Erythroblast (primary cell): ENCODE results near the gene UBE2G2.

Experiments used
- GATA1 ChIP-seq: IDR thresholded peaks from 2 replicates; pipeline ENCODE4 v1.6.1; 2011; ENCODE audit warnings: low read depth, mild to moderate bottlenecking, control low read depth, low read length, moderate library complexity
- POLR2A ChIP-seq: IDR thresholded peaks from 2 replicates; pipeline ENCODE4 v1.6.1; 2011; ENCODE audit warnings: mild to moderate bottlenecking, low read length

GRCh38 chr21:44767834-44768831 lies 33.5 kb downstream of the UBE2G2 start:
- no peak for TF ChIP-seq POLR2A
- TF ChIP-seq GATA1, result no peak
